ENCODE results near the gene PET100.

DNA sequence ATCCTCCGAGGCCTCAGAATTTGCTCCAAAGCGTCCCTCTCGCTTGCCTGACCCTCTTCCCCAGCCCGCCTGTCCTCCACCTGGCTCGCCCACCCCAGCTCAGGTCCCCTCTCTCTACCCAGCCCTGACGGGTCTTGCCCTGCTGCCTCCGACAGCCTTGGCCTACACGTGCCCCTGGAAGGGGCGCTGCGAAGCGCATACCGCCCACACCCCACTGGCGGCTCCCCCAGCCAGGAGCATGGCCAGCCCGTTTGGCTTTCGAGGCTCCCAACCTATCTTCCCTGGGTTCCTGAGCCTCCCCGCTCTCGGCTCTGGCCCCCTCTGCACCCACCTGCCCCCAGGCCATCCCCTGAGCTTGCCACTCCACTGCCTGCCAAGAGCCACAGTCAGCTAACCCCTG, 4.8 kb upstream of the PET100 start:
- TF ChIP-seq, protein P1, sequence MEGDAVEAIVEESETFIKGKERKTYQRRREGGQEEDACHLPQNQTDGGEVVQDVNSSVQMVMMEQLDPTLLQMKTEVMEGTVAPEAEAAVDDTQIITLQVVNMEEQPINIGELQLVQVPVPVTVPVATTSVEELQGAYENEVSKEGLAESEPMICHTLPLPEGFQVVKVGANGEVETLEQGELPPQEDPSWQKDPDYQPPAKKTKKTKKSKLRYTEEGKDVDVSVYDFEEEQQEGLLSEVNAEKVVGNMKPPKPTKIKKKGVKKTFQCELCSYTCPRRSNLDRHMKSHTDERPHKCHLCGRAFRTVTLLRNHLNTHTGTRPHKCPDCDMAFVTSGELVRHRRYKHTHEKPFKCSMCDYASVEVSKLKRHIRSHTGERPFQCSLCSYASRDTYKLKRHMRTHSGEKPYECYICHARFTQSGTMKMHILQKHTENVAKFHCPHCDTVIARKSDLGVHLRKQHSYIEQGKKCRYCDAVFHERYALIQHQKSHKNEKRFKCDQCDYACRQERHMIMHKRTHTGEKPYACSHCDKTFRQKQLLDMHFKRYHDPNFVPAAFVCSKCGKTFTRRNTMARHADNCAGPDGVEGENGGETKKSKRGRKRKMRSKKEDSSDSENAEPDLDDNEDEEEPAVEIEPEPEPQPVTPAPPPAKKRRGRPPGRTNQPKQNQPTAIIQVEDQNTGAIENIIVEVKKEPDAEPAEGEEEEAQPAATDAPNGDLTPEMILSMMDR (optimal IDR thresholded peaks at IDR 0.05 in 1 of 3, IDR thresholded peaks at IDR 0.05 in 1 of 3, conservative IDR thresholded peaks at IDR 0.05 in 1 of 3; ENCODE audit: extremely low read depth in 1 of 3, insufficient read depth in 2 of 3, low read length in 3 of 3), result no peak
- TF ChIP-seq EZH2 (IDR thresholded peaks at IDR 0.05; ENCODE audit: low read length), result no peak
